ENCODE measurements around the gene SLF1.

Gene SLF1

DNA sequence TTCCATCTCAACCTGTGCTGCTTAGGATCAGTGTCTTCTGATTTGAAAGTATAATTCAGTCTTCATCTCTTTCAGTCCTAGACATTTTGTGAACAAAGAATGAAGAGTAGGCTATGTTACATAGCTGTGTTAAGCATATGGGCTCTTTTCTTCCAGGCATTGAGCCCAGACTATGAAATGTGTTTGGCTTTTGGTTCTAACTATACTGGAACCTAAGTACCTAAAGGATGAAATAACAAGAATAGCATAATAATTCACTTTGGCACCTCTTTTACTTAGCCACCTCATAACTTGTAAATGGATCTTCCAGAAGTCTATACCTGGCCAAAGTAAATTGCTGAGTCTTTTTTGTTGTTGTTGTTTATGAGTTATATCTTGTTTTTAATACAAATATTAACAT lies 71.4 kb downstream of the SLF1 start:
- no peaks in the 10 kb centered on the region for H3K9me3 Mint-ChIP-seq
- H3K4me1 Mint-ChIP-seq (ENCODE audit: low read depth) = peaks cover 4% of the 10 kb centered on the region
- no peak overlapping the region for H3K4me3 Mint-ChIP-seq
- DNase-seq = no peak
- H3K27me3 Mint-ChIP-seq = no peaks in the 10 kb centered on the region
- H3K36me3 Mint-ChIP-seq (ENCODE audit: low read depth) = peaks cover 75% of the 10 kb centered on the region
- H3K27ac Mint-ChIP-seq = no peak overlapping the region

DNA sequence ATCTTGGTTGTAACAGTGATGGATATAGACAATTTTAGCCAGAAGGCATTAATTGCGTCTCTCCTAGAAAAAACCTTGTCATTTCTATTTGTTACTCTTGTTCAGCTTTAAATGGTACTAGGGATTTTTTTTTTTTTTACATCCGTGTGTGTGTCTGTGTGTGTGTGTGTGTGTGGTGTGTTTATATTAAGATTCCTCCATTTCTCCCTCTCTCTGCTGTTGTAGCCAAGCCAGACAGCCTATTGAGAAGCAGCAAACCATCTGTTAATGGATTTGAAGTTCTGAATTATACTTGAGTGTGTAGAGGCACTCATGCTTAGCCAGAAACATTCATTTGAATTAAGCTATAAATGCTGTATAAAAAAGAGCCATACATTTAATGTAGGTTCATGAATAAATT lies 72.3 kb downstream of the SLF1 start:
- Mint-ChIP-seq H3K27ac (no peak overlapping the region), H3K27me3 (no peaks in the 10 kb centered on the region), H3K4me1 (ENCODE audit: low read depth) (peaks cover 4% of the 10 kb centered on the region), H3K36me3 (ENCODE audit: low read depth) (peaks cover 74% of the 10 kb centered on the region), H3K4me3 (no peak overlapping the region), H3K9me3 (no peaks in the 10 kb centered on the region)
- no peak for DNase-seq

DNA sequence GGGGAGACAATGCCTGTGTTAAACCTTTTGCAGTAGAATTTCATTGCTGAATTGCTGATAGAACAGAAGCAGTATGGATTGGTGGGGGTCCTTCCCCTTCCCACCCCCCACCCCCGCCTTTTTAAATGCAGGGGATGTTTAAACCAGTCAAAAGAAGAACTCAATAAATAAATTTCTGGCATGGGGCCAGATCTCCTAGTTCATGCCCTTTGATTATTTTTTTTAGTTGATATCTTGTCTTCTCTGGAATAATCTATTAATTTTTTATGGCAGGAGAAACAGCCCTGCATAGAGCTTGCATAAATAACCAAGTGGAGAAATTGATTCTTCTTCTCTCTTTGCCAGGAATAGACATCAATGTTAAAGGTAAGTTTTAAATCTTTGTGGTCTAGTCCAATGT lies 72.8 kb downstream of the SLF1 start:
- Mint-ChIP-seq H3K9me3 (no peaks in the 10 kb centered on the region), H3K4me1 (ENCODE audit: low read depth) (peaks cover 4% of the 10 kb centered on the region), H3K4me3 (no peak overlapping the region), H3K27ac (no peak overlapping the region), H3K36me3 (ENCODE audit: low read depth) (peaks cover 73% of the 10 kb centered on the region), H3K27me3 (no peaks in the 10 kb centered on the region)
- DNase-seq = no peak

DNA sequence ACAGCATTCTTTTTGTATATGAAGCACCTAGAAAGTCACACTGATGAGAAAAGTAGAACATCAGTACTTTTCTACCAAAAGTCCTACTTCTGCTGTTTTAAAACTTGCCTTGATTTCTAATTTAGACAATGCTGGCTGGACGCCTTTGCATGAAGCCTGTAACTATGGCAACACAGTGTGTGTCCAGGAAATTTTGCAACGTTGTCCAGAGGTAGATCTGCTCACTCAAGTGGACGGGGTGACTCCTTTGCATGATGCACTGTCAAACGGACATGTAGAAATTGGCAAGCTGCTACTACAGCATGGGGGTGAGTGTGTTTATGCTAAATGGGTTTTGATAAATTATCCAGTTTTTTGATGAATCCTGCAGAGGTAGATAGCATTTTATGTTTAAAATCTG lies 73.5 kb downstream of the SLF1 start:
- DNase-seq = no peak
- no peaks in the 10 kb centered on the region for H3K27me3 Mint-ChIP-seq
- H3K36me3 Mint-ChIP-seq (ENCODE audit: low read depth) = peaks cover 72% of the 10 kb centered on the region
- H3K27ac Mint-ChIP-seq = no peak overlapping the region
- no peaks in the 10 kb centered on the region for H3K9me3 Mint-ChIP-seq
- H3K4me1 Mint-ChIP-seq (ENCODE audit: low read depth) = peaks cover 4% of the 10 kb centered on the region
- no peak overlapping the region for H3K4me3 Mint-ChIP-seq

DNA sequence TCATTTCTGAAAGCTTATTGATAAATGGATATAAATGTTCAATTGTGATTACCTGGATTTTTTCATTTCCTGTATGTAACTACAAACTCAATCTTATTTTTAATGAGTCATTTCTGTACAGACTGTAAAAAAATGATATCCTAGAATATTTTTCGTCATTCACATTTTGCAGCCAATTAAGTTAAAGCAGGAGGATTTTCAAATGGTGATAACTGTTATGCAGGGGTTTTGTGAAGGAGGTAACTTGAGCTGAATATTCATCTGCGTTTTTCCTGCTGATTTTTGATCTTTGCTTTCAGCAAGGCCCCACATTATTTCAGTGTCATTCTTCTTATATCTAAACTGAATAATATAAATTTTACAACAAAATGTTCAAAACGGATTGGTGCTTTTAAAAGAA lies 74.1 kb downstream of the SLF1 start:
- Mint-ChIP-seq H3K27ac (no peak overlapping the region), H3K9me3 (no peaks in the 10 kb centered on the region), H3K4me1 (ENCODE audit: low read depth) (peaks cover 4% of the 10 kb centered on the region), H3K36me3 (ENCODE audit: low read depth) (peaks cover 66% of the 10 kb centered on the region), H3K4me3 (no peak overlapping the region), H3K27me3 (no peaks in the 10 kb centered on the region)
- DNase-seq = no peak

DNA sequence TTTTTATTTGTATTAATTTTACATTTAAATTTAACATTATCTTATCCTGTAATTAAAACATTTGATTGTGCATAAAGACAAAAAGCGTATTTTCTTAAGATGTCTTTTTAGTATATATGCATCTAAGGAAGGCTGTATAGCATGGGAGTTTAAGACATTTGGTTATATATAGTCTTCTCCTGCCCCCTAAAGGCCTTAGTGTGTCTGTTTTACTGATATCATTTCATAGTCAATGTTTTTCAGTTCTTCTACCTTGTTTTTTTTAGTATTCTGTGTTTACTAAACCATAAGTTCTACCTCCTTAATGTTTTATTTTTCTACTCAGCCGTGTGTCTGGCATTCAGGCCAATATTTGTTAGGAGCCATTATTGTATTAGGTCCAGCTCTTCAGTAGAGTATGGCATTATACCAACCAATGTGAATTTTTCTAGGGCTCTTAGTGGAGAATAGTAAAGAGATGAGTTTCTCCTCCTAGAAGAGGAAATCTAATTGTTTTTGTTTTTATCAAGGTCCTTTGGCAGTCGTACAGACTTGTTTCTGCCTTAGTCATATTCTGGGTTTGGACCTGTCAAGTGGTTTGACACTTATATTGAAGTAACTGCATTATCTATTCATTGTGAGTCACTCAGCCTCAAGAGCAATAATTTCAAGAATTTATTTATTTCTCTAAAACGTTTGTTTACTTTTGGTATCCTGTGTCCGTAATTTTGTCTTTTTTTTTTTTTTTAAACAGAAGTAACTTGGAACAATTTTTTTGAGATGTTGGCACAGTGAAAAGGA lies 74.8 kb downstream of the SLF1 start:
- Mint-ChIP-seq H3K4me3 (no peak overlapping the region), H3K4me1 (ENCODE audit: low read depth) (peaks cover 4% of the 10 kb centered on the region), H3K36me3 (ENCODE audit: low read depth) (peaks cover 67% of the 10 kb centered on the region), H3K27ac (no peak overlapping the region), H3K9me3 (no peaks in the 10 kb centered on the region), H3K27me3 (no peaks in the 10 kb centered on the region)
- DNase-seq = no peak

DNA sequence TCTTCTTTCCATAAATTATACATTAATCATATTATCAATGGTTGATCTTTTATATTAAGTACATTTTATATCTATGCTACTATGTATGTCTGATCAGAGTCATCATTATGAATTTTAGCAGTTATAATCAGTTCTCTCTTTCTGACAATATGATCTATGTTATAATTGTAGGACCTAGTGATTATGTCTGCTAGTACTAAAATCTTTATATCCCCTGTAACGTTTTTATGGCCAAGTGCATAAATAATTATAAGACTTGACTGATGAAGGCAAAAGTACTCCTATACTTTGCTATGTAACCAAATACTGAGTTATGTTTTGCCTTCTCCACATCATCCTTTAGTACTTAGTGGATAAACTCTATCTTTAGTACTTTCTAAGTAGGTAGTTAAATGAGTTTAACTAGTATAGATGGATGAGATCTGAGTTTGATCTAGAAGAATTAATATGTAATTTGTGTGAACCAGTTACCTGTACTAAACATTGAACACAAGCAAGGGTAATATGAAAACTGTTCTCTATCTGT lies 75.4 kb downstream of the SLF1 start:
- no peaks in the 10 kb centered on the region for H3K27me3 Mint-ChIP-seq
- H3K9me3 Mint-ChIP-seq = no peaks in the 10 kb centered on the region
- no peak overlapping the region for H3K27ac Mint-ChIP-seq
- no peak overlapping the region for H3K4me3 Mint-ChIP-seq
- DNase-seq = no peak
- H3K4me1 Mint-ChIP-seq (ENCODE audit: low read depth) = peaks cover 4% of the 10 kb centered on the region
- peaks cover 60% of the 10 kb centered on the region for H3K36me3 Mint-ChIP-seq (ENCODE audit: low read depth)

DNA sequence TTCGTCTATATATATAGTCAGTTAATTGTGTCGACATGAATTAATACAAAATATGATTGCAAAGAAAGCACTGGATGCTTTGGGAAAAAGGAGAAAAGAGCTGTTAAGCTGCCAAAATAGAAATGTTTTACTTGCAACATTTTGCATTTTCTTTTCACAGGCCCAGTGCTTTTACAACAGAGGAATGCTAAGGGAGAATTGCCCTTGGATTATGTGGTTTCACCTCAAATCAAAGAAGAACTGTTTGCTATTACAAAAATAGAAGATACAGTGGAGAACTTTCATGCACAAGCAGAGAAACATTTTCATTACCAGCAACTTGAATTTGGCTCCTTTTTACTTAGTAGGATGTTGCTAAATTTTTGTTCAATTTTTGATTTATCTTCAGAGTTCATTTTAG lies 76.2 kb downstream of the SLF1 start:
- Mint-ChIP-seq H3K36me3 (ENCODE audit: low read depth) (peaks cover 53% of the 10 kb centered on the region), H3K27me3 (no peaks in the 10 kb centered on the region), H3K27ac (no peak overlapping the region), H3K9me3 (no peaks in the 10 kb centered on the region), H3K4me1 (ENCODE audit: low read depth) (peaks cover 4% of the 10 kb centered on the region), H3K4me3 (no peak overlapping the region)
- no peak for DNase-seq

DNA sequence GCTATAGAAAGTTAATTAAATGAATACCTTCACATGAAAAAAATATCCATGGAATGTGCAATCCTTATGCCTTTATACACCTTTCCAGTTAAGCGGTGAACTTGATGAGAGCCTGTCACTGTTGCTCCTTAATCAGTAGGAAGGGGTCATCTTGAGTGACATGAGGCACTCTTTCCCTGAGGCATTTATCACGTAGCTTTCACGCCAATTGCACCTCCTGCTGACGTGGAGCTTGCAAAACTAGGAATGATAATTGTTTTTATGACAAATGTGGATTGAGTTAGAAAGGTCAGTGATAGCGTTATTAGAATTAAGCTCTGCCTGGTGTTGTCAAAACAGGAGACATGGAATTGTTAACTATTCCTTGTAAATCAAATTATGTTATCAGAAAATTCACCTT lies 79.7 kb downstream of the SLF1 start:
- no peaks in the 10 kb centered on the region for H3K9me3 Mint-ChIP-seq

DNA sequence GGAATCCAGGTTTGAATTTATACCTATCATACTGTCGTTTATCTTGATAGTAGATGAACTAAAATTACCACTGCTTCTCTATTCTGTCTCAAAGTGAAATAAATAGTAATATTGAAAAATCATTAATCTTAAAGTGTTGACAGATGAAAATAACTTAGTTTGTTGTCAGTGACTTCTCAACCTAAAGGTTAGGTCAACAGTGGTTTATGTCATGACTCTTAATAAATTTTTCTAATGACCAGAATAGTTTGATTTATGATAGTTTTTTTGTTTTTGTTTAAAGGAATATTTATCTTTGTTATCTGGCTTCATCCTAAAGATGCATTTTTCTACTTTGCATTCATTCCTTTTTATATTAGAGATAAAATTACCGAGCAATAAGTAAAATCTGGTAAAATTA lies 81.1 kb downstream of the SLF1 start:
- Mint-ChIP-seq H3K36me3 (ENCODE audit: low read depth) (peaks cover 34% of the 10 kb centered on the region), H3K27ac (no peak overlapping the region), H3K4me3 (no peak overlapping the region), H3K4me1 (ENCODE audit: low read depth) (peaks cover 10% of the 10 kb centered on the region), H3K27me3 (no peaks in the 10 kb centered on the region), H3K9me3 (no peaks in the 10 kb centered on the region)
- DNase-seq = no peak

More for the DNA sequence above, 79.7 kb downstream of the SLF1 start:
- DNase-seq = no peak
- Mint-ChIP-seq H3K27ac (no peak overlapping the region), H3K4me1 (ENCODE audit: low read depth) (peaks cover 13% of the 10 kb centered on the region), H3K36me3 (ENCODE audit: low read depth) (peaks cover 35% of the 10 kb centered on the region), H3K27me3 (no peaks in the 10 kb centered on the region), H3K4me3 (no peak overlapping the region)

DNA sequence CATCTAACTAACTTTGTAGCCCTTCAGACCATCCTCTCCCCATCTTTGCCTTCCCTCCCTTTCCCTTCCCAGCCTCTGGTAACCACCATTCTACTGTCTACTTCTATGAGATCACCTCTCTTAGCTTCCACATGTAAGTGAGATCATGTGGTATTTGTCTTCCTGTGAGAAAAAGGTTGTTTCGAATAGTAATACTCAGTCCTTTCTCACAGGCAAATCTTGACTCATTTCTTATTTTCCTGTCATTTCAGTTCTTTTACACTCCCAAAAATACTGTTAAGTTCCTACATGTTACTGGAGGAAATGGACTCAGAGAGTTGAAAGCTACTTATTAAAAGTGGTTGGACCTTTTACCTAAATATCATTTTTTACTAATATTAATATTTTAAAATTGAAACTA lies 82.1 kb downstream of the SLF1 start:
- Mint-ChIP-seq H3K36me3 (ENCODE audit: low read depth) (peaks cover 27% of the 10 kb centered on the region), H3K27me3 (no peaks in the 10 kb centered on the region), H3K9me3 (no peaks in the 10 kb centered on the region), H3K4me3 (no peak overlapping the region), H3K27ac (peak overlapping the region; percentile 41), H3K4me1 (ENCODE audit: low read depth) (peaks cover 9% of the 10 kb centered on the region)
- DNase-seq = no peak

DNA sequence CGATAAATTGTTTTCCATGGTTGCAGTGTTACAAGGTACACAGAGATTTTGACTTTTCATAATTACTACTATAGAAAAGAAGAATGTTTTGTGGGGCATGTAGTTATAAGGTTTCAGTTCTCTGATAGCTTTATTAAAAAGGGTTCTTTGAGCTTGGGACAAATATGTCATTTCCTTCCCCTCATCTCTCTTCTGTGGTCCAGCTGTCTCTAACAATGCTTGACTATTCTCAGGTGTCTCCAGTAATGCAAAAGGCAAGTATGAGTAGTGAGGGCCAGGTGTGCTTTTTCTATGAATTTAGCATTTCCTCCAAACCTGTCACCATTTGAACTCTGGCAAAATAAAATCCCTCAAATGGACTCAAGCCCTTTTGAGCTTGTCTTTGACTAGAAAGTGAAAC lies 84.3 kb downstream of the SLF1 start:
- no peaks in the 10 kb centered on the region for H3K27me3 Mint-ChIP-seq
- DNase-seq = no peak
- H3K4me1 Mint-ChIP-seq (ENCODE audit: low read depth) = peaks cover 9% of the 10 kb centered on the region
- no peak overlapping the region for H3K4me3 Mint-ChIP-seq
- H3K27ac Mint-ChIP-seq = no peak overlapping the region
- H3K9me3 Mint-ChIP-seq = no peaks in the 10 kb centered on the region
- H3K36me3 Mint-ChIP-seq (ENCODE audit: low read depth) = peaks cover 28% of the 10 kb centered on the region

DNA sequence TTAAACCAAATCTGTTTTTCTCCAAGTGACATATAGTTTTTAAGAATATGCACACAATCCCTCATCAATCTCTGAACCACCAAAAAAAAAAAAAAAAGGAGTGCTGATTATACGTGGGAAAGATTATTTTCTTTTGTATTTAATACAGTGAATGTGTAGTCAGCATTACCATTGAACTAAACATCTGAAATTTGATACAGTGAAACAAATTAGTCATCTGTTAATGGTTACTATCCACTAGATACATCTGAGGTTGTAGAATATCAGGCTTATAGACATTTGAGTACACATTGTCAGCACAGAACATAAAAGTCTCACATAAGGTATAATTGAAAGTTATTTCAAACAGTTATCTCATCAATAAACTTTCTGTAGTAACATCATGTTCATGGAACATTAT lies 87.0 kb downstream of the SLF1 start:
- no peaks in the 10 kb centered on the region for H3K9me3 Mint-ChIP-seq
- H3K4me3 Mint-ChIP-seq = no peak overlapping the region
- H3K27ac Mint-ChIP-seq = no peak overlapping the region
- H3K36me3 Mint-ChIP-seq (ENCODE audit: low read depth) = peaks cover 48% of the 10 kb centered on the region
- no peaks in the 10 kb centered on the region for H3K27me3 Mint-ChIP-seq
- no peak for DNase-seq
- peaks cover 7% of the 10 kb centered on the region for H3K4me1 Mint-ChIP-seq (ENCODE audit: low read depth)

DNA sequence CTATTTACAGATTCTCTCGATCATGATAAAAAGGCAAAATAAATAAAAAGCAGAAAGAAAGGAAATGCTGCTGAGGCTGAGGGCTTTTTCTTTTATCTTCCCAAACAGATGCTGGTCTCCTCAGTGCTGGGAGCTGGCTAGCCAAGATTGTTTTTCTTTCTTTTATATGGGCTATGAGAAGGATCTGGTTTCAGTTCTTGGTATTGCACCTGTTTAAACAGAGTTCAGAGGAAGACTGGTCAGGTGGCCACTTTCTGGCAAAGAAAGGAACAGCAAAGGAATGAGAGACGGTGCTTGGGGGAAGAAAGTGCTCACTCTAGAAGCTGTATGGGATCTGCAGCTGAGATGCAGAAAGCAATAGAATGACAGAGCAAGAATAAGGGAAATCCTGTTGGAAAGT lies 88.9 kb downstream of the SLF1 start:
- DNase-seq = no peak
- Mint-ChIP-seq H3K9me3 (no peaks in the 10 kb centered on the region), H3K27ac (no peak overlapping the region), H3K36me3 (ENCODE audit: low read depth) (peaks cover 63% of the 10 kb centered on the region), H3K4me1 (ENCODE audit: low read depth) (peaks cover 4% of the 10 kb centered on the region), H3K4me3 (no peak overlapping the region), H3K27me3 (no peaks in the 10 kb centered on the region)

DNA sequence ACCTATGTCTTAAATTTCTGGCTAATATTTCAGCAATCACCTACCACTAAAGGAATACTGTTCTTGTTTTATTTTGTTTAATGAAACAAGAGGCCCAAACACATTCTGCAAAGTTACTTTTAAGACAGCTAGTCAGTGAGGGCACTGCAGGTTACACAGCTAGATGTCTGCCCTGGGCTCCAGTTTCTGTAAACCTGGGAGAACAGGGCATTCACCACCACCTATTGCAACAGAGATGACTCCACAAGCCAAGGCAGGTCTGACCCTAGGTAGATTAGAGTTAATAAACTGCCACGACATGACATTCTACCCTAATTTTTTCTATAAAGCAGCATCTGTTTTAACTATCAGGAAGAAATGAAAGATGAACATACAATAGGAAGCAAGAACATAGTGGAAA lies 90.8 kb downstream of the SLF1 start:
- no peaks in the 10 kb centered on the region for H3K9me3 Mint-ChIP-seq
- peaks cover 61% of the 10 kb centered on the region for H3K36me3 Mint-ChIP-seq (ENCODE audit: low read depth)
- H3K4me3 Mint-ChIP-seq = no peak overlapping the region
- no peak for DNase-seq
- H3K27ac Mint-ChIP-seq = no peak overlapping the region
- no peaks in the 10 kb centered on the region for H3K27me3 Mint-ChIP-seq
- no peaks in the 10 kb centered on the region for H3K4me1 Mint-ChIP-seq (ENCODE audit: low read depth)

DNA sequence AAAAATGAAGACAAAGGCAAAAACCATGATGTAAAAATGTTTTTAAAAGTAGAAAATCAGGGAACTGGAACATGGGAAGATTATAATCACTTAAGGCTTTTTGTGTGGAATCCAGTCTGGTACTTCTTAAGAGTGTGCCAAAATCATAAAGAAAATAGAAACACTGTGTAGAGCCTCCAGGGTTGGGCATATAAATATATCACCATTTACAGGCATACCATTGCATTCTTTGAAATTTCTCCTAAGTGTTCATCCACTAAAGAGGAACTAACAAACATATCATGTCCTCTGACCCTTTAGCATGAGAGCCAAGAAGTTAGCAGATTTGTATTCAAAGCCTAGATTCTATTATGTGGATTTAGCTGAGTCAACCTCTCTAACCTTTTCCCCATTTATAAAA lies 93.3 kb downstream of the SLF1 start:
- DNase-seq = no peak
- Mint-ChIP-seq H3K9me3 (no peaks in the 10 kb centered on the region), H3K4me3 (no peak overlapping the region), H3K36me3 (ENCODE audit: low read depth) (peaks cover 65% of the 10 kb centered on the region), H3K27me3 (no peaks in the 10 kb centered on the region), H3K27ac (no peak overlapping the region), H3K4me1 (ENCODE audit: low read depth) (no peaks in the 10 kb centered on the region)
